ENCODE measurements around the gene HADHA. TPM values are rescaled to one million over a fixed set of nuclear protein-coding genes. Genes with fewer than 3 reads are reported as not detected.

HADHA gene
- total RNA-seq, 1 donor from 2014 or later = 115 TPM

GRCh38 chr2:26150243-26150642 is 94.2 kb downstream of the HADHA start:
- DNase-seq (ENCODE audit: low read depth) = no peak
- Histone ChIP-seq H3K36me3 (ENCODE audit: control insufficient read depth, insufficient read depth, low read length) (no peaks in the 10 kb centered on the region), H3K4me3 (ENCODE audit: low read depth, low read length) (no peak overlapping the region), H3K27me3 (ENCODE audit: control insufficient read depth, insufficient read depth, low read length) (no peaks in the 10 kb centered on the region)
- no peak for TF ChIP-seq CTCF (IDR thresholded peaks at IDR 0.05; ENCODE audit: insufficient read depth, low read length, poor library complexity, severe bottlenecking)

GRCh38 chr2:26148501-26148900 is 95.9 kb downstream of the HADHA start:
- no peak for DNase-seq (ENCODE audit: low read depth)

GRCh38 chr2:26144953-26145680 is 99.3 kb downstream of the HADHA start:
- no peaks in the 10 kb centered on the region for H3K36me3 ChIP-seq (ENCODE audit: control insufficient read depth, insufficient read depth, low read length)
- H3K27me3 ChIP-seq (ENCODE audit: control insufficient read depth, insufficient read depth, low read length) = no peaks in the 10 kb centered on the region
- H3K4me3 ChIP-seq (ENCODE audit: low read depth, low read length) = no peak overlapping the region
- TF ChIP-seq CTCF (IDR thresholded peaks at IDR 0.05; ENCODE audit: insufficient read depth, low read length, poor library complexity, severe bottlenecking) = peak; percentile 68
- DNase-seq (ENCODE audit: low read depth) = no peak

More at GRCh38 chr2:26148501-26148900, 95.9 kb downstream of the HADHA start:
- no peaks in the 10 kb centered on the region for H3K36me3 ChIP-seq (ENCODE audit: control insufficient read depth, insufficient read depth, low read length)
- TF ChIP-seq CTCF (IDR thresholded peaks at IDR 0.05; ENCODE audit: insufficient read depth, low read length, poor library complexity, severe bottlenecking) = no peak
- H3K4me3 ChIP-seq (ENCODE audit: low read depth, low read length) = no peak overlapping the region
- no peaks in the 10 kb centered on the region for H3K27me3 ChIP-seq (ENCODE audit: control insufficient read depth, insufficient read depth, low read length)

GRCh38 chr2:26144031-26144430 is 100.4 kb downstream of the HADHA start:
- Histone ChIP-seq H3K4me3 (ENCODE audit: low read depth, low read length) (no peak overlapping the region), H3K27me3 (ENCODE audit: control insufficient read depth, insufficient read depth, low read length) (no peaks in the 10 kb centered on the region), H3K36me3 (ENCODE audit: control insufficient read depth, insufficient read depth, low read length) (no peaks in the 10 kb centered on the region)
- TF ChIP-seq CTCF (IDR thresholded peaks at IDR 0.05; ENCODE audit: insufficient read depth, low read length, poor library complexity, severe bottlenecking) = no peak
- no peak for DNase-seq (ENCODE audit: low read depth)

- no peak for TF ChIP-seq CTCF (IDR thresholded peaks at IDR 0.05; ENCODE audit: insufficient read depth, low read length, poor library complexity, severe bottlenecking)
- Histone ChIP-seq H3K27me3 (ENCODE audit: control insufficient read depth, insufficient read depth, low read length) (no peaks in the 10 kb centered on the region), H3K4me3 (ENCODE audit: low read depth, low read length) (no peak overlapping the region), H3K36me3 (ENCODE audit: control insufficient read depth, insufficient read depth, low read length) (no peaks in the 10 kb centered on the region)
- no peak for DNase-seq (ENCODE audit: low read depth)
Measured at GRCh38 chr2:26141145-26141769, 103.2 kb downstream of the HADHA start.

Other genes with a start within 250 kb of the HADHA start
- 183 and 201 TPM in 2 replicates for gene RAB10, start 210.5 kb downstream of the HADHA start, total RNA-seq
- 3.0 and 3.1 TPM in 2 replicates for gene GAREM2, start 71.5 kb downstream of the HADHA start, total RNA-seq
- 98.3 and 105 TPM in 2 replicates for gene HADHB, start 307 bp upstream of the HADHA start, total RNA-seq
- 21.4 and 28.5 TPM in 2 replicates for gene SELENOI, start 101.5 kb upstream of the HADHA start, total RNA-seq
- gene ADGRF3, start 102.2 kb upstream of the HADHA start, total RNA-seq = 0.07 and 0.08 TPM in 2 replicates
- 0.13 and 0.41 TPM in 2 replicates for gene DRC1, start 157.3 kb upstream of the HADHA start, total RNA-seq
- gene OTOF, start 233.5 kb upstream of the HADHA start, total RNA-seq = not detected in 2 replicates

Measured in kidney epithelial cell (primary cell).